Amygdala (tissue), 56 donors: ENCODE measurements around the gene PXT1.
"Not testable (repeated sequence)": the region's sequence is repeated elsewhere in the genome, so short reads cannot be mapped to it uniquely, and the experiment has no call there.

ENCODE experiments used
- DNase-seq, 56 donors: peaks; one replicate each; lab custom pipeline; 2025; lab: John Stamatoyannopoulos, UW

The PXT1 gene

DNA sequence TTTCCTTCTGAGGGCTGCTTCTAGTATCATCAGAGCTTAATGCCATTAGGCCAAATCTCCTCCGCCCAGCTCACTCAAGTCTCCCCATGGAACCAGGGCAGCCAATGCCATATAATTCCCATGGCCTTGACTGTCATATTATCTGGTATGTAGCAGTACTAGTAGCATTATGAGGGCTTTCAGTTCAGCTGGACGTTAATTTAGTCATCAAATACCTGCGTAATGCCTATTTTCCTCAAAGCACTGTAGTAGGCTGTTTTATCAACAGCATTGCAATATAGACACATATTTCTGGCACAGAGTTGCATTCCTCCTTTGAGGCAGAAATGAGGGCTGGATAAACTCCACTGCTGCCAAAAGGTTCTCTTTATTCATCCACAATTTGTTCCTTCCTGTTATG, 1.8 kb upstream of the PXT1 start:
- DNase-seq, result no peak

DNA sequence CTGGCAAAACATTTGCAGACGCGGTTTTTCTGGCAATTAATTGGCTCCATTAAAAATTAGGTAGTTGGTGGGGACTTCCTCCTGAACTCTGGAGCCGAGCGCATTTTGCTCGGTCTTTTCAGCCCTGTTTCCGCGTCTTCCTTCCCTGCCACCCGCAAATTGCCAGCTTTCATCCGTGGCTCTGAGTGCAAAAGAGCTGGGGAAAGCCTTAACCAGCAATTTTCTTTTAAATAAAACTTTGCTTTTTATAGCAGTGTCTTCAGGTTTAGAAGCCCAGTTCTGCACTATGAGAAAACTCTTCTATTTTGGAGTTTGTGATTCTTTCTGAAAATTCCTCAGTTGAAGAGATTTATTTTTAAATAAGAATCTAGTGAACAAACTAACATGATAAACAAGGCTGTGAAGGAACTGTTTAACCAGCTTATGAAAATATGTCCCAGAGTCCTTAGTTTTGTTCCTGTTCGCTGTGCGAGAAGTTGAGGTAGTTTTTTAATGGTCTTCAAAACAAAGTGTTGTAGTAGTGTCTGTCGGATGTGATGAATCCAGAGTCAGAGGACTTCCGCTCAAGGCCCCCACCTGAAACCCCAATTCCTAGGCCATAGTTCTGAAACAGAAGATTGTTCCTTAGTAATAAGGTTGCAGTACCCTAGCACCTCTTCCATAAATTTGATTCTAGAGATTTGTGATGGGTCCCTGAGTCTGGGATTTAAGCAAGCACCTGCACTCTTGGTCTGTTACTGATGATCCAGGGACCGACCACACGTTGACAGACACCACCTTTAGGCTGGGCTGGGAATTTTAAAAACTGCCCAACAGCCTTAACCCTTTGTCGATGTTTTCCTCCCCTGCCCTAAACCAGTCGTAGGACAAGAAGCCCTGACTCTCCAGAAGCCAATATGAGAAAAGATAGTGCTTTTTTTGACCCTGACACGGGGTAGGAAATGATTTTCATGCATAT, 1.1 kb upstream of the PXT1 start:
- DNase-seq, result peak in 3 of 56 donors; percentile 8 to 46 (median 31)

DNA sequence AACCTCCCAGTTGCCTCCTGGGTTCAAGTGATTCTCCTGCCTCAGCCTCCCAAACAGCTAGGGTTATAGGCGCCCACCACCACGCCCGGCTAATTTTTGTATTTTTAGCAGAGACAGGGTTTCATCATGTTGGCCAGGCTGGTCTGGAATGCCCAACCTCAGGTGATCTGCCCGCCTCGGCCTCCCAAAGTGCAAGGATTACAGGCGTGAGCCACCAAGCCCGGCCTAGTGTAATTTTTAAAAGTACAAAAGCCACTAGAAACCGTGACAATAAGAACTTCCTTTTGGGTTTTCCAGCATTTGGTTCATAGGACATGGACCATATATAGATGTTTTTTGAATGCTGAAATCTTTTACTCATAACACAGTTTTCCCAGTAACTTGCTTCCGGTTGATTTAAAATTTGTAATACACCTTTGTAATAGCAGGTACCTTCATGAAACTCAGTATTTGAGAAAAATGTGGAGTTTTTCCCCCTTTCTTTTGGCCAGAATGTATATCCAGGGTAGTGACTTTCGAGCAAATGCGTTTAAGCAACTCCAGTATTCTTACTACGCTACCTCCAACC, 467 bp downstream of the PXT1 start:
- peak in 1 of 56 donors; percentile 3 for DNase-seq

DNA sequence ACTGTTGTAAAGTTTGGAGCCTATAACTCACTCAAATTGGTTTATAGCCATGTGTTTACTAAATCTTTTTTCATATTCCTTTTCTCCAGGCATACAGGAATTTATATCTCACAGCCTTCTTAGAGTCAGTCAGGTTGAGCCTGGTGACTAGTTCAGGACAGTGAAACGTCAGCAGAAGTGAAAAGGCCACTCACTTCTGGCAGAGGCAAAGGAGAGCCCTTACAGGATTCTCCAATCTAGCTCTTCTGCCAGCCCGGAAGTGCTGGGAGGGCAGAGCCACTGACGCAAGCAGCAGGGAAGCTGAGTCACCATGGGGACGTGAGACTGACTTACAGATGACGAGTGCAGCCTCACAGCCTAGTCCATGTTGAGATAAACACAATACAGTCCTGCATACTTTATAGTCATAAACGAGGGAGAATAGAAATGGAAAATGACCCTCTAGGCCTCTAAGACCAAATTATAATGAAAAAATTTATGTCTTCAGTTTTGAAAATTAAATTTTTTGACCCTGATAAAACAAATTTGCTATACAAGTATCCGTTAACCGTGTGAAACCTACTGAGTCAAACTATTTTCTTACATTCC, 1.3 kb downstream of the PXT1 start:
- peak in 55 of 56 donors; percentile 1 to 87 (median 71) for DNase-seq

DNA sequence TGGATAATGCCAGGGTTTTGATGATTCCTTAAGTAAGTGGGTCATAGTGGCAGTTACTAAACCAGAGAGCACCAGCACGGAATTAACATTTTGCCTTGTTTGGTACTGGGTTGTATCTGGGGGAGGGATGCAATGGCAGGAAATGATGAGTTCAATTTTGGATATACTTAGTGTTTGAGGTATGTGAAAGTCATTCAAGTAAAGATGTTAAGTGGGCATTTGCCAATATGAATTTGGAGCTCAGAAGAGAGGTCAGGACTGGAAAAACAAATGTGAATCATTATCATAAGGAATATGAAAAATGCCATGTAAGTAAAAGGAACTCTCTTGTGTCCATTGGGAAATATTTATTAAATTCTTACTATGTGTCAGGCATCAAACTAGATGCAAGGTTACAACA, 6.2 kb downstream of the PXT1 start:
- DNase-seq, result no peak

DNA sequence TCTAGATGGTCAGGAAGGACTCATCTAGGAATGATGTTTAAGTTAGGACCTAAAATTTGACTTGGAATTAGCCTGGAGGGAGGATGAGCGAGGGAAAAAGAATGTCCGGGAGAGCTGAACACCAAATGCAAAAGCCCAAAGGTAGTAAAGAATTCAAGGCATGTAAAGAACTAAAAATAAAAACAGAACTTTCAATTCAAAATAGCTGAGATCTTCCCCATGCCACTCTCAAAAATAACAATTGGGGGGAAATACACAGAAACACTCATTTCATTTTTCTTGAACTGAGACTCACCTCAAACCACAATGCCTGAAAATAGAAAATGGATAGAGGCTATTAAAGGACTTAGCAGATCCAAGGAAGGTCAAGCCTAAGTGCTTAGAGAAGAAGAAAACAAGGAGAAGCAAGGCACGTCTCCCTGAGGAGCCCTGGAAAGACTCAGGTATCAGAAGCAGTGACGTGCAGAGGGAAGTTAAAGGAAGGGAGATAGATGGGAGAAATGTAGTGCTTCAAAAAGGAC, 10.4 kb downstream of the PXT1 start:
- DNase-seq, result no peak

DNA sequence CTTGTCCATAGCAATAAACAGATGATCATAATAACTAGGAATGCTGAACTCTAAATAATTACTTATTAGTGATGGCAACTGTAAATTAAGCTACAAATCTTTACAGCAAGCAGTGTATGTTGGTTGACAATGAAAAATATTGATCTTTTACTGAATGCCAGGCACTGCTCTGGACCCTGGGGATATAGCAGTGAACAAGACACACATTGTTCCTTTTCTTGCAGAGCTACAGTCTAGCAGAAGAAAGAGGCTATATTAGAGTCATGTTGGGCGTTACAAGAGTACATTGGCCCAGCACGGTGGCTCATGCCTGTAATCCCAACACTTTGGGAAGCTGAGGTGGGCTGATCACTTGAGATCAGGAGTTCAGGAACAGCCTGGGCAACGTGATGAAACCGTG, 11.5 kb downstream of the PXT1 start:
- DNase-seq, result no peak

DNA sequence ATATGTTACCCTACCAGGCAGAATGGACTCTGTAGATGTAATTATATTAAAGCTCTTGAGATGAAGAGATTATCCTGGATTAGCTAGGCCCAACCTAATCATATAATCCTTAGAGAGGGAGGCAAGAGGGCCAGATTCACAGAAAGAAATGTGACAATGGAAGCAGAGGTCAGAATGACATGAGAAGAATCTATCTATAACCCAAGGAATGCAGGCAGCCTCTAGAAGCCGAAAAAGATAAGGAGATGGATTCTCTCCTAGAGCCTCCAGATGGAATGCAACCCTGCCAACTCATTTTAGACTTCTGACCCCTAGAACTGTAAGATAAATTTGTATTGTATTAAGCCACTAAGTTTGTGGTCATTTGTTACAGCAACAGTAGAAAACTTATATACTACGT, 12.3 kb downstream of the PXT1 start:
- DNase-seq, result no peak

DNA sequence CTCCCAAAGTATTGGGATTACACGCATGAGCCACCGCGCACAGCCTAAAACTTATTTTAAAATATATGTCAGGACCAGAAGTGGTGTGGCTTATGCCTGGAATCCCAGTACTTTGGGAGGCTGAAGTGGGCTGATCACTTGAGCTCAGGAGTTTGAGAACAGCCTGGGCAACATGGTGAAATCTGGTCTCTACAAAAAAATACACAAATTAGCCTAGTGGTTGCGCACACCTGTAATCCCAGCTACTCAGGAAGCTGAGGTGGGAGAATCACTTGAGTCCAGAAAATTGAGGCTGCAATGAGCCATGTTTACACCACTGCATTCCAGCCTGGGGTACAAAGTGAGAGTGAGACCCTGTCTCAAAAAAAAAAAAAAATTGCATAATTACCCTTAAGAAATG, 13.7 kb downstream of the PXT1 start:
- no peak for DNase-seq

DNA sequence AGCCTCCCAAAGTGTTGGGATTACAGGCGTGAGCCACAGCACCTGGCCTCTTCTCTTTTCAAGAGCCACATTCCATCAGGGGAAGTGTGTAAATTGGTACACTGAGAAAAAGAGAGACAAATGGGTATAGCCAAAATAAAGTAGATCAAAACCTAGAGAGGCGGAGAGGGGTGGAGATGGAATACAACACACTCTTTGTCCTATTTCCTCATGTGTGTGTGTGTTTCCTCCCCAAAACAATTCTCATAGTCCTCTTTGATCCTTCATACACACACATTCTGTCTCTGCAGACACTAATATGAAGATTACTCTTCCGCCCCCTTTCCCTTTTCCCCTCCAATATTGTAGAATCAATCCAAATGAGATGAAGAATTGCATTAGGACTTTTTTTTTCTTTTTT, 16.0 kb downstream of the PXT1 start:
- no peak for DNase-seq

DNA sequence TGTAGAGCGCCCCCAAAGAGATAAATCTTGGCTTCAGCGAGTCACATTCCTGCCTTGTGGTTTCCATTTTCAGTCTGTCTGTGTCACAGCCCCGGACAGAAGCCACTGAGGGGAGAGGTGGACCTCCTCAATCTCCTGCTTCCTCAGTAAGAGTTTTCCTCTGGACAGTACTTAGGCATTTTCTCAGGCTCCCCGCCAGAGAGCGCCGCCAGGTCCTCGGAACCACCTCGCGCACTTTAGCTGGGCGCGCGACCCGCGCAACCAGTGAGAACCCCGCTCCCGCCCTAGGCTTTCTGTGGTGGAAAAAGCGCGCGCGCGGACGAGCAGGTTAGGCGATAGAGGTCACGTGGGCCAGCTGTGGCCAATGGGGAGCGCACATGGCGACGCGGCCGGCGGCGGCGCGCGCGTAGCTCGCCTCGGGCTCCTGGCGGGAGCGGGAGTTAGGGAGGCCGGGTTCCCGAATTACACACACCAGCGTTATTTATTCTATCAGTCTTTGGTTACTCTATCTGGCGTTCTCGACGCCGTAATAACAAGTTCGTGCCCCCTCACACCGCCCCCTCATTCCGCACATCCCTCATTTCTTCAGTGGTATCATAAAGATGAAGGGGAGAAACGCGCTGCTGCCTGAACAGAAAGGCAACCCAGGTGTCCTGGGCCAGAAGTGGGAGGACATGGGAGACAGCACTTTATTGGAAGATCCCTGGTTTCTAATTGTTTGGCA, 19.4 kb downstream of the PXT1 start:
- DNase-seq, result peak; percentile 74 to 98 (median 94)

DNA sequence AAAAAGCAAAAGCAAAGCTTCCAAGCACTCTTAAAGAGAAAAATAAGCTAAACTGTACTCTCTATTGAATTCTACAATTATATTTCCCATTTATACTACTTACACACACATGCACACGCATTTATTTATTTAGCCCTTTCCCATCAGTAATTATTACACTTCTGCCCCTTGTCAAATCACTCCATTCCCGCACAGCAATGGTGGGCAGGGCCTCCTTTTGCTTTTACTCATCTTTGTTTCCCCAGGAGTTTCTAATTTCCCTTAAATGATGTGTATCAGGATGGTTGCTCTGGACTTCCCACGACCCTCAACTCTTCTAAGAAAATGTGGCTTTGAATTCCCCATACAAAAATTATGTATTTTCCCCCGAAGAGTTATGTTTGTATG, 19.9 kb downstream of the PXT1 start:
- no peak for DNase-seq

DNA sequence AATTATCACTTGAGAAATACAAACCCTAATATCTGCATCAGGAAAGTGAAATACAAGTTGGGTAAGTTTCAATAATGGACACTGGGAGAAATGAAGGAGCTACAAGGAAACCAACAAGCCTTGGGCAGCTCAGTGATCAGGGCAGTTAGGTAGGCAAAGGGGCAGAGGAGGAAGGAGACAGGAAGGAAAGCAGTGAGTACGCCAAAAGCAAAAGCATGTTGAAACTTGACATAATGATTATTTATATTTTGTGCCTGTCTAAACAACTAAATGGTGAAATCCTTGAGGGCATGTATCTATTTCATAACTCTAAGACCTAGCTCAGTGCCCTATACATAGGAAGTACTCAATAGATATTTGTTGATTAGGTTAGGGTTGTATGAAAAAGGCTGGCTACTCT, 23.3 kb downstream of the PXT1 start:
- DNase-seq, result no peak

DNA sequence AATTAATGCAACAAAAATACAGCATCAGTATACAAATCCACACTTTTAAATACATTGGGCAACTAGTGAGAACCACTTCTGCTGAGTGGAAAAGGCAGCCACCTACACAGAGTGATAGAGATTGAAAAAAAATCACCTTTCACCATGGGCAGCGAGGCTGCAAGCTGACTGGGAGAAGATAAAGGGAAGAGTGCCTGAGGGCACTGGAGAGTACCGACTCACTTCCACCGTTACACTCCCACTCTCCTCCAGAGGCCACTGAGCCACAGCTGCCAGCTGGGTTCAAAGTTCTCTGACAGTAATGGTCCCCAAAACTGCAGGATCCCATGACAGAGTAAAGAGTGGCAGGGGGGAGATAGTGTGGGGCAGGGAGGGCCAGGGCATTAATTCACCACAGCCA, 24.1 kb downstream of the PXT1 start:
- DNase-seq, result no peak

DNA sequence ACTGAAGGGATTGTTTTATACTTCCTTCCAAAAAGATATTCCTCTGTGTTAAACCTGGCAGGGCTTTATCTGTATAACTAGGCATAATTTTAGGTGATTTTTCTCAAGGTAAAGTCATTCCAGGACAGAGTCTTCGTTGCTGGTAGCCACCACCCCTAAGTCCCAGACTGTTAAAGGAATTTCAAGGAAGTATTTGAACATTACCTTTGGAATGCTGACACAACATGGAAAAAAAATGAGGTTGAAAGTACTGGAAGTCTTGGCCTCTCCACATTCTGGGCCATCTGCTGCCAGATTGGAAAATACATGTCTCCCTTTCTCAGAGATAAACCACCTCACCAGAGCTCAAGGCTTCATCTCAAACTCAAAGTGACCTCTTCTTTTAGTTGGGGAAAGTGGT, 28.2 kb downstream of the PXT1 start:
- DNase-seq, result no peak

DNA sequence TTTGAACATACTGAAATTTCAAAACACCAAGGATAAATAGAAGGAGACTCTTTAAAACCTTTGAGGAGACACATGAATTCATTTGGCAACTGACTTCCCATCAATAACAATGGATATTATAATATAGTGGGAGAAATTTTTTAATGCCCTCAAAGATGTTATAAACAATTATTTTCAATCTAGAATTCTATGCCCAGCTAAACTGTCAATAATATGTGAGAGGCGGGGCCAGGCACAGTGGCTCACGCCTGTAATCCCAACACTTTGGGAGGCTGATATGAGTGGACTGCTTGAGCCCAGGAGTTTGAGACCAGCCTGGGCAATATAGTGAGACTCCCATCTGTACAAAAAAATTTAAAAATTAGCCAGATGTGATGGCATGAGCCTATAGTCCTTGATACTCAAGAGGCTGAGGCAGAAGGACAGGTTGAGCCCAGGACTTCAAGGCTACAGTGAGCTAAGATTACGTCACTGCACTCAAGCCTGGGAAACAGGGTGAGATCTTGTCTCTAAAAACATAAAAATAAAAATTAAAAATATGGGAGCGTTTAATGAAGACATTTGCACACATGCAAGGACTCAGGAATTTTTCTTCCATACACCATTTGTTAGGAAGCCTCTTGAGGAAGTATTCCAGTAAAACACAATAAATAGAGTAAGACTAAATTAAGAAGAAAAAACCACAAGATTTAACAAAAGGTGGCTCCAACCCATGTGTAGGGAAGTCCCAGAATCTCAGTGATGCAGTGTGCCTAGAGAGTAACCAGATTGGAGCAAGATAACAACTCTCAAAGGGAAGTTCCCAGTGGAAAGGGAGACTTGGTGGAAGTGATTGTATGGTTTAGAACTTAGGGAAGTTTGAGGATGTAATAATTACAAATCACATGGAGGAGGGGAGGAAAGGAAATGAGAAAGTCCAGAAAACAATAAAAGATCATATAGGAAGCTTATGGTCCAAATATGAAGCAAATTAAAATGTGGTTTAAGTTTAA, 28.9 kb downstream of the PXT1 start:
- no peak for DNase-seq

DNA sequence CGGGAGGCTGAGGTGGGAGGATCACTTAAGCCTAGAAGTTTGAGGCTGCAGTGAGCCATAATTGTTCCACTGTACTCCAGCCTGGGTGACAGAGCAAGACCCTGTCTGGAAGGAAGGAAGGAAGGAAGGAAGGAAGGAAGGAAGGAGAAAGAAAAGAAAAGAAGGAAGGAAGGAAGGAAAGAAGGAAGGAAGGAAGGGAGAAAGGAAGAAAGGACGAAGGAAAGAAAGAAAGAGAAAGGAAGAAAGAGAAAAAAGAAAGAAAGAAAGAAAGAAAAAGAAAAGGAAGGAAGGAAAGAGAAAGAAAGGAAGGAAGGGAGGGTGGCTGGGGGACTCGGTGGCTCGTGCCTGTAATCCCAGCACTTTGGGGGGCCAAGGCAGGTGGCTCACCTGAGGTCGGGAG, 32.9 kb downstream of the PXT1 start:
- DNase-seq, result not testable (repeated sequence)

DNA sequence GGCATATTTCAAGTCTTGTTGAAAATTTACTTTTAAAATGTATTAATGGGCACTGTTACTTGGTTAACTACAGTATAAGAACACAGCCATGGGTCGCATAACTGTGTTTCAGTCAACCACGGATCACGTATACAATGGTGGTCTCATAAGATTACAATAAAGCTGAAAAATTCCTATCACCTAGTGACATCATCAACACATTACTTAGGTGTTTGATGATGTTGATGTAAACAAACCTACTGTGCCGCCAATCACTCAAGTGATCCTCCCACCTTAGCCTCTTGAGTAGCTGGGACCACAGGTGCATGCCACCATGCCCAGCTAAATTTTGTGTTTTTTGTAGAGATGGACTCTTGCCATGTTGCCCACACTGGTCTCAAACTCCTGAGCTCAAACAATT, 38.5 kb downstream of the PXT1 start:
- no peak for DNase-seq

DNA sequence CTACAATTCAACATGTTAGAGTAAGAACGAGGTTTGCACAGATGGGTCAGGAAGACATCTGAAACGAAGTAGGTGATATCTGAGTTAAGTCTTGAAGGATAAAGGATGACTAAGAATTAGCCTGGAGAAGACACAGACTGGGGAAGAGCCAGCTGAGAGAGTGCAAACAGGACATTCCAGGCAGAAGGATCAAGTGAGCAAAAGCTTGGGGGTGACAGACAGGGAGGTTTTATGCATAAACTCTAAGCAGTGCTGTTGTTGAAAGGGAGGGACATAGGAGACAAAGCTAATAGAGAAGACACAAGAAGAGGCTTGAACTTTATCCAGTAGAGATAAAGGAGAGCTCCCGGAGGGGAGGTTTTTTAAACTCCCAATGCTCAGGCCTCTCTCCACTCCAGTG, 40.2 kb downstream of the PXT1 start:
- no peak for DNase-seq

DNA sequence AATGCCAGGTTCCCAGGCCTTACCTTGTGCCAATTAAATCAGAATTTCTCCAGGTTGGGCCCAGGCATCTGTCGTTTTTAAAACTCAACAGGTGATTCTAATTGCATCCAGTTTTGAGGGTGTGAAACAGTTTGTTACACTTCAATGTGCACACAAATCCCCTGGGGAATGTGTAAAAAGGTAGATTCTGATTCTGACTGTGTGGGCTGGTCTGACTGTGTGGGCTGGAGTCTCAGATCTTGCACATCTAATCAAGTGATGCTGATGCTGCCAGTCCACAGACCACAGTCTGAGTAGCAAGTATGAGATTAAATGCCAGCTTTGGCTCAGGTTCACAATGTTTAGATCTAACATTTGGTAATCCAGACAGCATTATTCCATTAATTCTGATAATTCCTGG, 42.7 kb downstream of the PXT1 start:
- no peak for DNase-seq
